ENCODE results near the gene SIRT5.

Gene SIRT5

DNA sequence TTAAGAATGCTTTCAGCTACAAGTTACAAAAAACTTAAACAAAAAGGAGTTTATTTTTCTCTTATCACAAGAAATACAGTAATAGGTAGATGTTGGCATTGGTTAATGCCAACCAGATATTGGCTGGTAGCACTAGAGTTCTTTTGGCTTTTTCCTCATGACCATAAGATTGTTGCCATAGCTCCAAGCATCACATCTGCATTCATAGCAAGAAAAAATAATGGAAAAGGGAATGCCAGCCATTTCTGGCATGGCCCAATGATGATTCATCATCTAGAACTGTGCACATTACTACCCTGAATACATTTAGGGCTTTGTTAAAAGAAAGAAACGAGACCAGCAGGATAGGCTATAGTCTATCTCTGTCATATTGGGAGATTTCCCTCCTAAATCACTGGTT is 20.8 kb upstream of the SIRT5 start:
- DNase-seq (ENCODE audit: low read depth in 3 of 3), result no peak

DNA sequence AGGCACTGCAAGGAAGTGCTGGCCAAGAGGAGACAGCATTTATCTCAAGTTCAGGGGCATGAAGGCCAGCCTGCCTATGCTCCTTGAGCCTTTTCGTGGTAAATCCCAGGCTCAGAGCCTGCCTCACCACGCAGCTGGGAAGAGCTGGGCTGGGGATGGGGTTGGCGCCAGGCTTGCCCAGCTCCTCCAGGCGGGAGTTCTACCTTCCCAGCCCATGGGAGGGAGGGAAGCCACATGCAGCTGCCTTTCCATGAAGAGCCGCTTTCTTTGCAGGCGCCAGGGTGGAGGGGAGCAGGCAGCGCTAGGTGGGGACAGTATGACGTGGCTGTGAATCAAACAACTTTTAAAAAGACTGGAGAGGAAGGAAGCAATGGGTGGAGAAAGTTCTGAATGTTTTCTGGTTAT is 19.5 kb upstream of the SIRT5 start:
- DNase-seq (ENCODE audit: low read depth in 3 of 3), result no peak

GRCh38 chr6:13557841-13558240 is 16.6 kb upstream of the SIRT5 start:
- DNase-seq (ENCODE audit: low read depth in 3 of 3), result no peak

DNA sequence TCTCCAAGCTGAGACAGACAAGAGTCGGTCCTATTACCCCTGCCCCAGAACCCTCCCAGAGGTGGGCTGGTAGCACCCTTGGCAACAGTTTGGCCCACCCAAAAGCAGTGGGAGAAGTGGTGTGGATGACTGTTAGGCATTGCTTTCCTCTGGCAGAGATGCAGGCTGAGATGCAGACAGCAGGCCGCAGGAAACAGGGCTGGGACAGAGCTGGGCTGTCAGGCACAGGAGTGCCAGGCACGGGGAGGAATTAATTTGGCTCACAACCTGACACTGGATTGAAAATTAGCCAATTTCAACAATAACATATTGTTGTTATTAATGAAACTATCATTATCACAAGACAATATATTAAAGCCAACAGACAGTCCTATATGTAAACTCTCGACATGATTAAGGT is 15.7 kb upstream of the SIRT5 start:
- DNase-seq (ENCODE audit: low read depth in 3 of 3), result no peak

DNA sequence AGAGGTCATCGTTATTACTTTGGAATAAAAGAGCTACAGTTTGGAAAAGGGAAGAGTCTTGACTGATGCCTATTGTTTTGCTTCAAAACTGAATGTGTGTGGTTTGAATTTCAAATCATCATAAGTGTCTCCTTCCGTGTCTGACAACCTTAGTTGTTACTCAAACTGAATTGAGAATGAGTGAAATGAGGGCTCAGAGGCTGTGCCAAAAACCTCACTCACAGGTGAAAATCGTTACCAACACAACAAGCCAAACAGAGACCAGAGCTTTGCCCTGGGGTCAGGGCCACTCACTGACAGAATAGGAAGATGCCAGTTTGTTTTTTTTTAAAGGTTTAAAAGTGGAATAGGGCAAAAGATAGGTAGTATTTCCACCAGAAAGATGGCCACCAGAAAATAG is 15.2 kb upstream of the SIRT5 start:
- no peak for DNase-seq (ENCODE audit: low read depth in 3 of 3)

- no peak for DNase-seq (ENCODE audit: low read depth in 3 of 3)
Measured at GRCh38 chr6:13559968-13560650, 14.3 kb upstream of the SIRT5 start.

GRCh38 chr6:13560651-13561044 is 13.8 kb upstream of the SIRT5 start:
- no peak for DNase-seq (ENCODE audit: low read depth in 3 of 3)

DNA sequence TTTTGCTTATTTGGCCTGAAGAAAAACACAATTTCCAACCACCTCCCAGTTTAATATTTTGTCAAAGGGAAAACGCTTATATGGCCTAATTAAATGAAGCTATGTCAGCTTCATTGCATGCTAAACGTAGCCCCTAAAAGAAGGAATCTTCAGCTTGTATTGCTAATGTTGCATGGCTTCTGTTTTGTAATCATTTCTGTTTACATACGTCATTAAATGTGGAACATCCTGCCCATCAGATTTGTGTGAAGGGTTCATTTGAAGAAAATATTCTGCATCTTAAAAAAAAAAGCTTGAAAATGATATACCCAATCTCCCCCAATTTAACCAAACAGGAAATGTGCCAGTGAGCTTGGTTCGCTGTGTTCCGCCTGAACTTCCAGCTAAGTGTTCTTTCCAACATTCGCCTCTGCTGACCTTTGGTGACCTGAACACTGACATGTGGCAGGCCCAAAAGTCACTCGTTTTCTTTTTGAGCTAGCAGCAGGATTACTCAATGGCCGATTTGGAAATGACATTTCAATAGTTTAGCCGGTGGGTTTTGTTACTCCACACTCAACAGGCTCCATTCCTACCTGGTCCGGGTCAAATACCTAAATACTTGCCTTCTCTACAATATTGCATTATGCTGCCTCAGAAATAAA is 12.7 kb upstream of the SIRT5 start:
- DNase-seq (ENCODE audit: low read depth in 3 of 3), result no peak

DNA sequence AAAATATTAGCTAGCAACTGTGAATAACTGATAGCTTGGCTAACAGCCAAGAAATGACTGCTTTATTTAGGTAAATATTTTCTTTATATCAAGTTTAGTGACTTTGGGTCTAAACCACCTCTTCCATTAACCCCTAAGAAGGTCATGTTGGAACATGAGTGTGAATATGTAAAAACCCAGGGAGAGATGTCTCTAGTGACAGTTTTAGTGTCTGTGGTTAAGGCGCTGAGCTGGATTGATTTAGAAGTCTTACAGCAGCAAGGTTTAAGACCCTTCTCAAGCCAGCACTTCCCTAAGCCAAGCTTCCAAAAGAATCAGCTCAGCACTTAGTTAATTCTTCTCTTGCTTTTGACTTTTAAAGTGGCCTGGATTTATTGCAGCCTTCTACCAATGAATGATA is 11.4 kb upstream of the SIRT5 start:
- DNase-seq (ENCODE audit: low read depth in 3 of 3), result no peak

- DNase-seq (ENCODE audit: low read depth in 3 of 3), result no peak
Measured at GRCh38 chr6:13565921-13566320, 8.5 kb upstream of the SIRT5 start.

- no peak for DNase-seq (ENCODE audit: low read depth in 3 of 3)
Measured at GRCh38 chr6:13566500-13566899, 7.9 kb upstream of the SIRT5 start.

DNA sequence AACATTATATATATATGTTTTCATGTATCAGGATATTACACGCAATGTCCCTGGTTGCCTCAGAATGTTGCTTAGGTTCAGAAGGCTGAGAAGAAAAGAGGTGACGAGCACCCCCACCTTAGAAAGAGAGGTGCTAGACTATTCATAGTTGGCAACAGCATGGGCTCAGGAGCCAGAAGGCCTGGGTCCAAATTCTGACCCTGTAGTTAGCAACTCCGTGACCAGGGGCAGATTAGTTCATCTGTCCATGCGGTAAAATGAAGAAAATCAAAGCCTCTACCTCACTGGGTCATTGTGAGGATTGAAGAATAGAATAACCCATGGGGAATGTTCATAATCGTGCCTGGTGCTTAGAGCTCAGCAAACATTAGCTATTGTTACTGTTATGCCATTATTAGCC is 5.4 kb upstream of the SIRT5 start:
- no peak for DNase-seq (ENCODE audit: low read depth in 3 of 3)

DNA sequence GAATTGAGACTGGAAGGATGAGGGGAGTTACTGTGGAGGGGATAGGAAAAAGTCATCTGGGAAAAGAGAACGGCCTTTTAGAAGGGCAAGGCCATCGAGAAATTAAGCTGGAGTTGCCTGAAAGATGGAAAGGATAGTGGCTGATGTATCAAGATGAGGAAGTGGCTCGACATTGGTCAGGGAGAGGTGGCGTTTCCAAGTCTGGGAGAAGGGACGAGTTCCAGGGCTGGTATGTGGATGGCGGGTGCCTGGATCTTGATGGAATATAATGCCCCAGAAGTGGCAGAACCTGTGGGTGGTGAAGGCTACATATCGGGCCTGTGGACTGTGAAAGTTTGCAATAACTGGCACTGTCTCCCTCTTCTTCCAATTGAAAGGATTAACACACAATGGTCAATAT is 2.2 kb upstream of the SIRT5 start:
- no peak for DNase-seq (ENCODE audit: low read depth in 3 of 3)

DNA sequence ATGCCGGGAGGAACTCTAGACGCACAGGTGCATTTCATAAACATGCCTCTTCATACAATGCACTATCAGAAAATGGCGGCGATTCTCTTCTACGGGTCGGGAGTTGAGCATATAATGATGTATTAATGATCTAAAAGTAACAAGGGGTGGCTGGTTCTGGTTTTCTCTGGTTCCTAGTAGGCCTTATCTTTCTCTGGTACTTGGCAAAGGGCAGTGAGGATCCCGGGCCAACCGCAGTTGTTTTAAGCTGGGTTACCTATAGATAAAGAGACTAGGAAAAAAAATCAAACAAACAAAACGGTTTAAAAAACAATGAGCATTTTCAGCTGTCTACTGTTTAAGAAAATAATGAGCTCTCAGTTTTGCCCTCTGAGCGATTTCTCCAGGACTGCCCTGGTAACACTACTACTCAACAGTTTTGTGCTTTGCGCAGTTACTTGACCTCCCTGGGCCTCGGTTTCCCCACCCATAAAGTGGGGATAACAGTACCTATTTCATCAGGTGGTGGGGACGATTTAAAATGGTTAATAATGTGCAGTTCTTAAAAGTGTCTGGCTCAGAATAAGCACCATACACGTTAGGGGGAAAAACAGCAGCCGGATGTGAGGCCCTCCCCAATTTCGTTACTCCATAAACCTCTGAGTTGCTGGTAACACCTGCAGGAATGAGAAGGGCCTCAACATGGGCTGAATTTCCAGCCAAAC is 1.3 kb upstream of the SIRT5 start:
- no peak for DNase-seq (ENCODE audit: low read depth in 3 of 3)

DNA sequence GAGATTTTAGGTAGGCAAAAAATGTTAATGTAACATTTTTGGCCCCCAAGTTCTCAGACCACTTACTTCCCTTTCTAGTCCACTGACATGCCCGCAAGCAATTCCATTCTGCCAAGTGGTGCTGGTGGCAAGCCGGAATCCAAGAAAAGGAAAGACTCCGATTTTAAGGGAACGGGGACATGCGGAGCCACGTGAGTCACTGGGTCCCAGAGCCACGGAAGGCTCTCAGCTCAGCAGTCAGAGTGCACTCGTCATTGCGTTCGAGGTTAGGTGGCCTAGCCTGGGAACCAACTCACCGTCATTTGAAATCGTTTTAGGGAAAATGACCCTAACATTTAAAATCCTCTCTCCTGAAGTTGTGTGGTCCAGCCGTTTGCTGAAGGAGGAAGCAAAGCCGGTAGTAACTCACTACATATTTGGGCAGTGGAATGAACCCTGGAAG is 711 bp upstream of the SIRT5 start:
- no peak for DNase-seq (ENCODE audit: low read depth in 3 of 3)

DNA sequence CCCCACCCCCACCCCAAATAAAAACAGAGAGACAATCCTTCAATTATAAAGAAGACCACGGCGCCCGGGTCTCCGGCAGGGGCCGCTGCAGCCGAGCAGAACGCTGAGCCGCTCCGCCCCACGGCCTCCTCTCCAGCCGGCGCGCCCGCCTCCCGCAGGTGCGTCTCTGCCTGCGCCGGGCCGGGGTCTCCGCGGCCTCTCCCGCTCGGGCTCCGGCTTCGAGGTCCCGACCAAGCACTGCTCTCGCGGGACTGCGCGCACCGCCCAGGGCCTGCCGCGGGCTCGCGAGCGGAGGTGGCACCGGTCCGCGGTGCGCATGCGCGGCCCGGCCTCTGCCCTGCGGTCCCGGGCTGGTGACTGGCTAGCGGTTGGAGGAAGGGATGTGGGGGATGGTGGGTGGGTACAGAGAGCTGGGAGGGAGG is 241 bp upstream of the SIRT5 start:
- DNase-seq (ENCODE audit: low read depth in 3 of 3), result peak; percentile 77 to 96 (median 87)

GRCh38 chr6:13575377-13575775 is 975 bp downstream of the SIRT5 start:
- DNase-seq (ENCODE audit: low read depth in 3 of 3), result no peak

- no peak for DNase-seq (ENCODE audit: low read depth in 3 of 3)
Measured at GRCh38 chr6:13576017-13576416, 1.6 kb downstream of the SIRT5 start.

GRCh38 chr6:13577926-13578325 is 3.5 kb downstream of the SIRT5 start:
- DNase-seq (ENCODE audit: low read depth in 3 of 3), result no peak

DNA sequence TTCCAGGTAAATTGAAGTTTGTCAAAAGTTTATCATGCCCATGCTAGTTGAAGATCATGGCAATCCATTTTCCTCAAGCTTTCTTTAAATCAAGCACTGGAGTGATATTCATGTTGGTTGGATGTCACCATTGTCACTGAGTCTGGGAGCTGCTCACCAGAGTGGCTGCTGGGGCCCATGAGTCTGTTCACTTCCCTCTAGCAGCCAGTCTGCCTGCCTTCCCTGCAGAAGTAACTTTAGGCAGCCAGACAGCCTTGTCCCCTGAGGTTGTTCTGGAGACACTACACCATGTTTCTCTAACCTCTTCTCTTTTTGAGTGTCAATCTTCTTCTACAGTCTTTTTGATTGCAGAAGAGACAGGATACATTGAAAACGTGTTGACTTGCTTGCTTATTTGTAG is 5.5 kb downstream of the SIRT5 start:
- no peak for DNase-seq (ENCODE audit: low read depth in 3 of 3)

DNA sequence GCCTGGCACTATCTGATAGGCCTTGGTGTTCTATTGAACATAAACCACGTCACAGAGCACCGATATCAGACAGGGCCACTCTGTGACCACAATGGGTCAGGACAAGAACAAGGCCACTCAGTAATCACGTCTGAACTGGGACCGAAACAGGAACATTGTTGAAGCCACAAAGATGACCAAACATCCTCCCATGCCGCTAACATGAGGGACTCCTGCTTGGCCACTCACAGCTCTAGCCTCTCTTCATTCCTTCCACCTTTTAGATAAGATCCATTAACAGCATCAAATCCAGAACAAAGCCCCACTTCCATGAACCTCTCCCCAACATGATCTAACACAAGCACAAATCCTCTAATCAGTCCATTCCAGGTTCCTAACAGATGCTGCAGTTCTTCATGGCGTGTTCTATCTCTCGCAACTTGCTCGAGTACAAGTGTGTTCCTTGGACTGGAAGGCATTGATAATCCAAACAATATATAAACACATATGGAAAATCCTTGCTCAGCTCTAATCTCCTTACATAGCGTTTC is 7.4 kb downstream of the SIRT5 start:
- DNase-seq (ENCODE audit: low read depth in 3 of 3), result no peak

GRCh38 chr6:13586603-13587542 is 12.5 kb downstream of the SIRT5 start:
- no peak for DNase-seq (ENCODE audit: low read depth in 3 of 3)

Measured in stimulated activated CD4-positive, alpha-beta T cell treated with anti-CD3 and anti-CD28 coated beads, TNF-alpha, amount 100 ng/mL, for 48 hours (primary cell).